Measurements from ENCODE around the gene SYNDIG1.

SYNDIG1 gene

DNA sequence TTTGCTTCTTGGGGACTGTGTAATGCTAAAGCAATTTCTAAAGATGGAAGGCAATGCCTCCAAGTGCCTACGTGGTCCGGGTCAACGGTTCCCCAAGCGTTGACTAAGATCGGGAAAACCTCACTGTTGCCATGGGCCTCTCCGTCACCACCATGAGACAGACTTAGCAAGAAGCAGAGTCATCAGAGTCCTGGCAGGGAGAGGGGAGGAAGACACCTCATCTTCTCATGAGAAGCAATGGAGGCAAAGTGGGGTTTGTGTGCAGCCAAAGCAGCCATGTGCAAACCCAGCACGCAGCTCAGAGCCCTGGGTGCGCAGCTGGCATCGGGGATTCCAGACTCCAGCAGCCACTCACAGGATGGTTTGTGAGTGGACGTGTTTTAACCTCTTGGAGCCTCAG lies 111.4 kb downstream of the SYNDIG1 start:
- DNase-seq (ENCODE audit: low read depth): no peak
- TF ChIP-seq, protein P1, sequence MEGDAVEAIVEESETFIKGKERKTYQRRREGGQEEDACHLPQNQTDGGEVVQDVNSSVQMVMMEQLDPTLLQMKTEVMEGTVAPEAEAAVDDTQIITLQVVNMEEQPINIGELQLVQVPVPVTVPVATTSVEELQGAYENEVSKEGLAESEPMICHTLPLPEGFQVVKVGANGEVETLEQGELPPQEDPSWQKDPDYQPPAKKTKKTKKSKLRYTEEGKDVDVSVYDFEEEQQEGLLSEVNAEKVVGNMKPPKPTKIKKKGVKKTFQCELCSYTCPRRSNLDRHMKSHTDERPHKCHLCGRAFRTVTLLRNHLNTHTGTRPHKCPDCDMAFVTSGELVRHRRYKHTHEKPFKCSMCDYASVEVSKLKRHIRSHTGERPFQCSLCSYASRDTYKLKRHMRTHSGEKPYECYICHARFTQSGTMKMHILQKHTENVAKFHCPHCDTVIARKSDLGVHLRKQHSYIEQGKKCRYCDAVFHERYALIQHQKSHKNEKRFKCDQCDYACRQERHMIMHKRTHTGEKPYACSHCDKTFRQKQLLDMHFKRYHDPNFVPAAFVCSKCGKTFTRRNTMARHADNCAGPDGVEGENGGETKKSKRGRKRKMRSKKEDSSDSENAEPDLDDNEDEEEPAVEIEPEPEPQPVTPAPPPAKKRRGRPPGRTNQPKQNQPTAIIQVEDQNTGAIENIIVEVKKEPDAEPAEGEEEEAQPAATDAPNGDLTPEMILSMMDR (IDR thresholded peaks at IDR 0.05; ENCODE audit: insufficient read depth, low read depth, low read length, missing control alignments): no peak
- H3K4me3 ChIP-seq (ENCODE audit: low read length): no peak overlapping the region

DNA sequence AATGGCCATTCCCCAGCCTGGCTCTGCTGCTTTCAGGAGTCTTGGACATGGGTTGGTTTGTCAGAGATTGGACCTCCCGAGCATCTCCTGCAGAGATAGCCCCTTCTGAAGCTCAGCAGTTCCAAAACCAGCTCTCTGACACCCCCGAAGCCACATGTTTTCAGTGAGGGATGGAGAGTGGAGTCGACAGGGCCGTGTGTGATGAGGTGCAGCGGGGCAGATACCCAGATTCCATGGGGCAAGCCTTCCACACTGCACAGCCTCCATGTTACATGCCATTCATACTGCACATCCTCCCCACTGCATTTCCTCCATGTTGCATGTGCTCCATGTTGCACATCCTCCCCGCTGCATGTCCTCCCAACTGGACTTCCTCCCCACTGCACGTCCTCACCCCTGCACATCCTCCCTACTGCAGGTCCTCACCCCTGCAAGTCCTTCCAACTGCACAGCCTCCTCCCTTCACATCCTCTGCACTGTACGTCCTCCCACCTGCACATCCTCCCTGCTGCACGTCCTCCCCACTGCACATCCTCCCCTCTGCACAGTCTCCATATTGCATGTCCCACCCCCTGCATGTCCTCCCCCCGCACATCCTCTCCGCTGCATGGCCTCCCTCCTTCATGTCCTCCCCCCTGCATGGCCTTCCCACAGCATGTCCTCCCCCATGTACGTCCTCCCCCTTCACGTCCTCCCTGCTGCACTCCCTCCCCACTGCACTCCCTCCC lies 112.2 kb downstream of the SYNDIG1 start:
- H3K4me3 ChIP-seq (ENCODE audit: low read length): no peak overlapping the region
- TF ChIP-seq, protein P1 (IDR thresholded peaks at IDR 0.05; ENCODE audit: insufficient read depth, low read depth, low read length, missing control alignments): no peak
- no peak for DNase-seq (ENCODE audit: low read depth)

DNA sequence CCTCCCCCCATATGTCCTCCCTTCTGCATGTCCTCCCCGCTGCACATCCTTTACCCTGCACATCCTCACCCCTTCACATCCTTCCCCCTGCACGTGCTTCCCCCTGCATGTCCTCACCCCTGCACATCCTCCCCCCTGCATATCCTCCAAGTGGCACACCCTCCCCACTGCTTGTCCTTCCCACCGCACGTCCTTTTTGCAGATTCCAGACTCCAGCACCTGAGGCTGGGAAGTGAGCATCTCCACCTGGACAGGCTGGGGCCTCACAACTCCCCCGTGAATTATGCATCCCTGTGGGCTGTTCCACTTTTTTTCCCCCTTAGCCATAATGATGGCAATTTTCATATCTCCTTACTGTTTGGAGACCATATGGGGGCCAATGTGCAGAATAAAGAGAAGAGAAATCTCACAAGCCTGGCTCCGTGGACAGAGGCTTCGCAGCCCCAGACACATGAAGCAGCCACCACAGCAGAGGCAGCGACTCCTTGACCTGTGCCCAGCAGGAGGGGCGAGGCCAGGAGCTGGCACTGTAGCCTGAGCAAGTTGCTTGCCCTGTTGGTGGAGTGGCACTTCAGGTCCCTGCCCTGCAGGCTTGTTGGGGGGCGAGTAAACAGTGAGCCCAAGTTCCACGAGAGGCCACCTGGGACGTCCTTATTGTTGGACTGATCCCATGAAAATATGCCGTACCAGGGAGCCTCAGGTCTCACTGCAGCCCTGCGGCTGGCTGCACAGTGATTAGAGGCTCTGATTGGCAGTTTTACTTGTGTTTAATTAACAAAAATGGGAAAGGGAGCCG lies 113.1 kb downstream of the SYNDIG1 start:
- no peak overlapping the region for H3K4me3 ChIP-seq (ENCODE audit: low read length)
- TF ChIP-seq, protein P1 (IDR thresholded peaks at IDR 0.05; ENCODE audit: insufficient read depth, low read depth, low read length, missing control alignments): no peak
- DNase-seq (ENCODE audit: low read depth): no peak

DNA sequence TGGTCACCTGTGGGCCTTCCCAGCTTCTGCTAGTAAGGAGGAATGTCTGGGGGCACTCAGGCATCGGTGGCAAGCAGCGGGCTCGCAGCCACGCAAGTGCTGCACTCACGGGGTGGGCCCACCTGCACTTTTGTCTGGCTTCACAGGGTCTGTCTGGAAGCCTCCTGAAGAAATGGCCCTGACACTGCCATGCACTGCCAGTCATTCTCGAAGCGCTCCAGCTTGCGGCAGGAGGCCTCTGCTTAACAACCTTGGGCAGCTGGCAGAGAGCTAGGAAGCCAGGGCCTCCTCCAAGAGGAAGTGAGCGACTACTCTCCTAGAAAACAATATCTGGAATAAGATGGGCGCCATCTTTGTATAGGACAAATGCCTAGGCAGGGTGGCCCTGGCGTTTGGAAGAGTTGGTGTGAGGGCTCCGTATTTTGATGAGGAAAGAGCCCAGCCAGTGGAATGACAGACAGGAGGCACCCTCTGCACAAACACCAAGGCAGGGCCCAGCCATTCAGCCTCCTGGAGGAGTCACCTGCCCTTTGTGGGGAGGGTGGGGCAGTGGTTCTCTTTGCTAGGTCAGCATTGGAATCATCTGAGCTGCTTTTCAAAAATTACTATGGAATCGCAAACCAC lies 113.9 kb downstream of the SYNDIG1 start:
- no peak overlapping the region for H3K4me3 ChIP-seq (ENCODE audit: low read length)
- TF ChIP-seq, protein P1 (IDR thresholded peaks at IDR 0.05; ENCODE audit: insufficient read depth, low read depth, low read length, missing control alignments): no peak
- DNase-seq (ENCODE audit: low read depth): no peak

DNA sequence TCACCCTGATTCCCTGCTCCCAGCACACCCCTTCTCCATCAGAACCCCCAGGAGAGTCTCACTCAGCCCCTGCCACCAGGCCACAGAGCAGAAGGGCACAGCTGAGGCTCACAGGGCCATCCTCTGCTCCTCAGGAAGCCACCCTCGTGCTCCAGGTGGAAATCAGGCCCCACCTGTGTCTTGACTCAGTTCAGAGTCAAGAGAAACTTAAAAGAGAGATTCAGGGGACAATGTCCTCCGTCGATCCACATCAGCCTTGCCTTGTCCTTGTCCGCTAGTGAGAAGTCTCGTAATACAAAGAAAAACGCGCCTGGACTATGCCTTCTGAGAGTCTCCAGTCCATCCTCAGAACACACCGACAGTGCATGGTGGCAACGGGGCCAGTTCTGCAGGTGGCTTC lies 114.6 kb downstream of the SYNDIG1 start:
- DNase-seq (ENCODE audit: low read depth): no peak
- no peak overlapping the region for H3K4me3 ChIP-seq (ENCODE audit: low read length)
- TF ChIP-seq, protein P1 (IDR thresholded peaks at IDR 0.05; ENCODE audit: insufficient read depth, low read depth, low read length, missing control alignments): no peak

DNA sequence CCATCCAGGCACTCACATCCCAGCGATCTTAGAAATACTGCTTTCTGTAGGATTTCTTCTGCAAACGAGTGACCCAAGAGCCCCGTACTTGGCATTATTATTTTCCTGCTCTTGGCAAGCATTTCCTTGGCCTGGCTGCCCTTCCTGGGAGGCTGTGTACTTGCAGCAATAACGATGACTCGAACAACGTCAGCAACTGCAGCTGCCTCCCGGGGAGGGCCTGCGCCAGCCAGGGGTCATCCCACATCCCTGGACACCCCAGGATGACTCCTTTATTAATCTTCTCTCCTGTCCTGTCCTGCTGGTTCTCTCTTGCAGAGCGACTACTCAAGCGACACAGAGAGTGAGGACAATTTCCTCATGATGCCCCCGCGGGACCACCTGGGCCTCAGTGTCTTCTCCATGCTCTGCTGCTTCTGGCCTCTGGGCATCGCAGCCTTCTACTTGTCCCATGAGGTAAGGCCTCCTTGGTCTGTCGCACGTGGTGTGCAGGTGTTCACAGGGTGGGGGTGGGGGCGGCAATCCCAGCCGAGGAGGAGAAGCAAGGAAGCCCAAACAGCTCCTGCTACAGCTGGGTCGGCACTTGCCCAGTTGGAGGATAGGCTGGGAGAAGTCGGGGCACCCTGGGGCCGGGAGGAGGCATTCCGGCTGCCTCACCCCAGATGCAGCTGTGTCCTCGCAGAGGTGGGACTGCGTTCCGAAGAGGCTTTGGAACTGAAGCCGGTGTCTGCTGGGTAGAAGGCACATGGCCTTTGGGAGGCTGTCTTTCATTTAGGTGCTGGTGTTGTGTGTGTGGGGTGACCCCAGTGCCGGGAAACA lies 115.3 kb downstream of the SYNDIG1 start:
- TF ChIP-seq, protein P1 (IDR thresholded peaks at IDR 0.05; ENCODE audit: insufficient read depth, low read depth, low read length, missing control alignments): no peak
- no peak for DNase-seq (ENCODE audit: low read depth)
- H3K4me3 ChIP-seq (ENCODE audit: low read length): no peak overlapping the region

All from epithelial cell of esophagus (primary cell).